ENCODE measurements around the gene GPC2. TPM values are rescaled to one million over a fixed set of nuclear protein-coding genes. Genes with fewer than 3 reads are reported as not detected.

The GPC2 gene
- total RNA-seq, 1 donor from 2014 or later, result 14.7 TPM

GRCh38 chr7:100126931-100127865 lies 50.0 kb downstream of the GPC2 start, which contains the start of gene MBLAC1:
TSS of gene MBLAC1 (plus strand) at chr7:100126967. CDS start at chr7:100127396, 429 bp downstream.
- peak; percentile 37 for DNase-seq (ENCODE audit: low read depth)
- H3K27me3 ChIP-seq (ENCODE audit: control insufficient read depth, insufficient read depth, low read length), result no peaks in the 10 kb centered on the region
- peak within 1 kb of the TSS; percentile 64 for H3K4me3 ChIP-seq (ENCODE audit: low read depth, low read length)
- no peak for TF ChIP-seq CTCF (IDR thresholded peaks at IDR 0.05; ENCODE audit: insufficient read depth, low read length, poor library complexity, severe bottlenecking)
- no peaks in the 10 kb centered on the region for H3K36me3 ChIP-seq (ENCODE audit: control insufficient read depth, insufficient read depth, low read length)

DNA sequence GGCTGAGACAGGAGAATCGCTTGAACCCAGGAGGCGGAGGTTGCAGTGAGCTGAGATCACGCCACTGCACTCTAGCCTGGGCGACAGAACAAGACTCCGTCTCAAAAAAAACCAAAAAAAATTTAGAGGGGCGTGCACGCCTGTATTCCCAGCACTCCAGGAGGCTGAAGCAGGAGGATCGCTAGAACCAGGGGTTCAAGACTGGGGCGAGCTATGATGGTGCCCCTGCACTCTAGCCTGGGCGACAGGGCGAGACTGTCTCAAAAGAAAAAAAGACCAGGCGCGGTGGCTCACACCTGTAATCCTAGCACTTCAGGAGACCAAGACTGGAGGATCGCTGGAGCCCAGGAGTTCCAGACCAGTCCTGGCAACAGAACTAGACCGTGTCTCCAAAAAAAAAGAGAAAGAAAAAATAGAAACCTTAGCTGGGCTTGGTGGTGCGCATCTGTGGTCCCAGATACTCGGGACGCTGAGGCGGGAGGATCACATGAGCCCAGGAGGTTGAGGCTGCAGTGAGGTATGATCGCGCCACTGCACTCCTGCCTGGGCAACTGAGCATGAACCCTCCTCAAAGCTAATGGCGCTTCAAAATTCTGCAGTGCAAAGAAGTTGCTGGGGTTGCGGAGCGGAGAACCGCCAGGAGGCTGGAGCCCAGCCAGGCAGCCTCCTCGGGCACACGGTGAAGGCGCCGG lies 50.8 kb downstream of the GPC2 start:
- Histone ChIP-seq H3K27me3 (ENCODE audit: control insufficient read depth, insufficient read depth, low read length) (no peaks in the 10 kb centered on the region), H3K36me3 (ENCODE audit: control insufficient read depth, insufficient read depth, low read length) (no peaks in the 10 kb centered on the region), H3K4me3 (ENCODE audit: low read depth, low read length) (peak overlapping the region; percentile 64)
- no peak for TF ChIP-seq CTCF (IDR thresholded peaks at IDR 0.05; ENCODE audit: insufficient read depth, low read length, poor library complexity, severe bottlenecking)
- peak; percentile 26 for DNase-seq (ENCODE audit: low read depth)

- no peak for TF ChIP-seq CTCF (IDR thresholded peaks at IDR 0.05; ENCODE audit: insufficient read depth, low read length, poor library complexity, severe bottlenecking)
- Histone ChIP-seq H3K4me3 (ENCODE audit: low read depth, low read length) (no peak overlapping the region), H3K27me3 (ENCODE audit: control insufficient read depth, insufficient read depth, low read length) (no peaks in the 10 kb centered on the region), H3K36me3 (ENCODE audit: control insufficient read depth, insufficient read depth, low read length) (no peaks in the 10 kb centered on the region)
- DNase-seq (ENCODE audit: low read depth), result no peak
Measured at GRCh38 chr7:100124301-100125230, 52.6 kb downstream of the GPC2 start.

GRCh38 chr7:100122568-100122967 lies 54.6 kb downstream of the GPC2 start:
- no peaks in the 10 kb centered on the region for H3K36me3 ChIP-seq (ENCODE audit: control insufficient read depth, insufficient read depth, low read length)
- TF ChIP-seq CTCF (IDR thresholded peaks at IDR 0.05; ENCODE audit: insufficient read depth, low read length, poor library complexity, severe bottlenecking), result no peak
- DNase-seq (ENCODE audit: low read depth), result no peak
- no peak overlapping the region for H3K4me3 ChIP-seq (ENCODE audit: low read depth, low read length)
- H3K27me3 ChIP-seq (ENCODE audit: control insufficient read depth, insufficient read depth, low read length), result no peaks in the 10 kb centered on the region

DNA sequence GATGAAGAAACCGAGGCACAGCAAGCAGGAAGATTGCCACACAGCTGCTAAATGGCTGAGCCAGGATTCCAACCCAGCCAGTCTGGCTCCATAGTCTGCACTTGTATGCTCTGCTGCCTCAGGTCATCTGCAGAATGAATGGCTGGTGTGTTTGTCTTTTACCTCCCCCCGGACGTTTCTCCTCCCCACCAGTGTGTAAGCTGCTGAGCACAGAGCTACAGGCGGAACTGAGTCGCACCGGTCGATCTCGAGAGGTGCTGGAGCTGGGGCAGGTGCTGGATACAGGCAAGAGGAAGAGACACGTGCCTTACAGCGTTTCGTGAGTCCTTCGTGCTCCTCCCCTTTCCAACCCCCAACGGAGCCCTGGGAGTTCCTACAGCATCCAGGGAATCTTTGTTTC lies 55.1 kb downstream of the GPC2 start:
- TF ChIP-seq CTCF (IDR thresholded peaks at IDR 0.05; ENCODE audit: insufficient read depth, low read length, poor library complexity, severe bottlenecking), result no peak
- no peak for DNase-seq (ENCODE audit: low read depth)
- Histone ChIP-seq H3K36me3 (ENCODE audit: control insufficient read depth, insufficient read depth, low read length) (no peaks in the 10 kb centered on the region), H3K27me3 (ENCODE audit: control insufficient read depth, insufficient read depth, low read length) (no peaks in the 10 kb centered on the region), H3K4me3 (ENCODE audit: low read depth, low read length) (no peak overlapping the region)
